Muscle of leg (tissue), 11 donors: ENCODE data around the gene NIPAL1. TPM values are rescaled to one million over a fixed set of nuclear protein-coding genes. Genes with fewer than 3 reads are reported as not detected.

Experiments used
- DNase-seq: peaks from one replicate; pipeline ENCODE4 v3.0.0; 2013
- H3K27ac ChIP-seq: one replicate; pipeline ENCODE4 v1.5.1; 2013; ENCODE audit warnings: mild to moderate bottlenecking, low read length, control low read depth
- H3K27me3 ChIP-seq: one replicate; pipeline ENCODE4 v1.6.1; 2013; ENCODE audit warnings: low read length; ENCODE audit not compliant: control insufficient read depth, insufficient read depth
- H3K36me3 ChIP-seq: one replicate; pipeline ENCODE4 v1.6.1; 2013; ENCODE audit warnings: low read length; ENCODE audit not compliant: control insufficient read depth, insufficient read depth
- H3K4me1 ChIP-seq: one replicate; pipeline ENCODE4 v1.6.1; 2013; ENCODE audit warnings: low read length; ENCODE audit not compliant: control insufficient read depth, insufficient read depth
- H3K4me3 ChIP-seq: one replicate; pipeline ENCODE4 v1.5.1; 2013; ENCODE audit warnings: low read length, control low read depth
- H3K9me3 ChIP-seq: replicated peaks from 2 replicates; pipeline ENCODE4 v1.6.1; 2013; ENCODE audit warnings: low read depth, low read length; ENCODE audit not compliant: control insufficient read depth
- WGBS: methylation state at CpG from one replicate; pipeline ENCODE4 v1.1.5; 2013; ENCODE audit warnings: missing lambda C conversion rate; ENCODE audit not compliant: insufficient coverage; 5-methylcytosine and 5-hydroxymethylcytosine counted together
- polyA plus RNA-seq, 8 donors: library from polyadenylated mRNA; unstranded; fragments of 120-200 nt; gene quantifications; one replicate each; pipeline versions ENCODE4 v1.2.1 to v1.2.3, GENCODE V29; 2013; ENCODE audit warnings: inconsistent platforms in 1 of 8, low replicate concordance in 1 of 8; ENCODE audit not compliant: insufficient read length in 8 of 8, insufficient read depth in 1 of 8
- total RNA-seq: library from RNA; stranded (reverse); fragments of 120-200 nt; gene quantifications from one replicate; pipeline ENCODE4 v1.2.4, GENCODE V29; 2013

NIPAL1 gene
- total and polyA plus RNA-seq, 9 donors = 1.5 to 3.1 (median 2.5) TPM

DNA sequence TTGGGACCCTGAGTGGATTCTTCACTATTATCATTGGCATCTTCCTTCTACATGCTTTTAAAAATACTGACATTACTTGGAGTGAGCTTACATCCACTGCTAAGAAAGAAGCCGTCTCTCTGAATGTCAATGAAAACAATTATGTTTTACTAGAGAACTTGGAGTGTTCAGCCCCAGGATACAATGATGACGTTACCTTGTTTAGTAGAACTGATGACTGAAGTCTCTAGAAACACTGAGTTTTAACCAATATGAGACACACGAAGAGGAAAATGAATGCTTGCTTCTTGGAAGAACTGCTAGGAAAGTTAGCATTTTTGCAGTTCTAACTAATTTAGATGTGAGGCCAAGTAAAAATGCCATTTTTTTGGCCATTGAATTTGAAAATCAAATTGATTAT is 19.4 kb downstream of the NIPAL1 start:
- Histone ChIP-seq H3K4me3 (no peak overlapping the region), H3K4me1 (no peaks in the 10 kb centered on the region), H3K27me3 (no peaks in the 10 kb centered on the region), H3K27ac (no peak overlapping the region), H3K9me3 (no peaks in the 10 kb centered on the region), H3K36me3 (no peaks in the 10 kb centered on the region)
- WGBS = 80% methylated on average over 1 of the region's 3 CpGs
- no peak for DNase-seq

GRCh38 chr4:48037117-48037462 is 20.5 kb downstream of the NIPAL1 start:
- no CpG with 5 or more reads among the region's 2 CpGs for WGBS
- no peaks in the 10 kb centered on the region for H3K9me3 ChIP-seq
- no peak for DNase-seq
- no peak overlapping the region for H3K27ac ChIP-seq
- no peaks in the 10 kb centered on the region for H3K4me1 ChIP-seq
- no peak overlapping the region for H3K4me3 ChIP-seq
- H3K27me3 ChIP-seq = no peaks in the 10 kb centered on the region
- no peaks in the 10 kb centered on the region for H3K36me3 ChIP-seq

GRCh38 chr4:48038666-48039065 is 22.1 kb downstream of the NIPAL1 start:
- no peak for DNase-seq
- Histone ChIP-seq H3K27ac (no peak overlapping the region), H3K4me3 (no peak overlapping the region), H3K4me1 (no peaks in the 10 kb centered on the region), H3K36me3 (no peaks in the 10 kb centered on the region), H3K27me3 (no peaks in the 10 kb centered on the region), H3K9me3 (no peaks in the 10 kb centered on the region)
- 38% methylated on average over 1 of the region's 2 CpGs for WGBS

DNA sequence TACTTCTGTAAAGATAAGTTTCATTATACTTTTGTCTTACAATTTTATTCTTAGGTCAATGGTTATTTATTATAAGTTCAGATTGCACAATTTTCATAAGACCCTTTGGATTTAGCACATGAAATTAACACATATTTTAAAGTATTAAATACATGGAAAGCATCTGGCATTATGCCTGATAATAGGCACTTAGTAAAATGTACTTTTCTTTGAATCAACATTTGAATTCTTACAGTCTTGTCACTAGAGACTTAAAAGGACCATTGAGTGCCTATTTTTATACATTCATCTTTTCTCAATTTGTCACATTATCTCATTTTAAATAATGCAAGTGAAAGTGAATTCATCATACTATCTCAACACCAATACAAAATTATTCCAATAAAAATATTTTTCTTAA is 23.0 kb downstream of the NIPAL1 start:
- H3K9me3 ChIP-seq = no peaks in the 10 kb centered on the region
- H3K36me3 ChIP-seq = no peaks in the 10 kb centered on the region
- DNase-seq = no peak
- no peak overlapping the region for H3K27ac ChIP-seq
- H3K4me3 ChIP-seq = no peak overlapping the region
- no peaks in the 10 kb centered on the region for H3K4me1 ChIP-seq
- H3K27me3 ChIP-seq = no peaks in the 10 kb centered on the region

- H3K27ac ChIP-seq = no peak overlapping the region
- no CpG with 5 or more reads among the region's 4 CpGs for WGBS
- no peaks in the 10 kb centered on the region for H3K36me3 ChIP-seq
- H3K4me1 ChIP-seq = no peaks in the 10 kb centered on the region
- no peaks in the 10 kb centered on the region for H3K27me3 ChIP-seq
- H3K9me3 ChIP-seq = no peaks in the 10 kb centered on the region
- no peak for DNase-seq
- no peak overlapping the region for H3K4me3 ChIP-seq
Observed at GRCh38 chr4:48041535-48042137, 25.1 kb downstream of the NIPAL1 start.

GRCh38 chr4:48042979-48043461 is 26.4 kb downstream of the NIPAL1 start:
- DNase-seq = no peak
- H3K4me3 ChIP-seq = no peak overlapping the region
- peaks cover 3% of the 10 kb centered on the region for H3K4me1 ChIP-seq
- H3K9me3 ChIP-seq = no peaks in the 10 kb centered on the region
- 29% methylated on average over 1 of the region's 3 CpGs for WGBS
- no peak overlapping the region for H3K27ac ChIP-seq
- H3K27me3 ChIP-seq = no peaks in the 10 kb centered on the region
- H3K36me3 ChIP-seq = no peaks in the 10 kb centered on the region

DNA sequence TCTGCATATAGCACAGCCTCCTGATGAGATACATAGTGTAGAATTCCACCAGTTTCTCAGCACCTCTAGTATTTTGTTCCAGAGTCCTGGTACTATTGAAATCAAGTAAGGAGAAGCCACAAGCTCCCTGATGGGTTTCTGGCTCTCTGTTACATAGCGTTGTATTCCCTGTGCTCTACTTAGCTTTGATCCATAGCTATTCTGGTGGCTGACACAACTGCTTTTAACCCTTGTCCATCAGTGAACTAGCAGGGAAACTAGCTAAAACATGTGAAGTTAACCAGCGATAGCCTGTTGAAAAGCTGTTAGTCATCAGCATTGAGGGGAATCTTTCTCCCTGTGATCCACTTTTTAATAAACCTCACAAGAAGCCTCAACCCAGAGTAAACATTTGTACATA is 26.9 kb downstream of the NIPAL1 start:
- Histone ChIP-seq H3K27ac (no peak overlapping the region), H3K9me3 (no peaks in the 10 kb centered on the region), H3K4me1 (peaks cover 3% of the 10 kb centered on the region), H3K27me3 (no peaks in the 10 kb centered on the region), H3K4me3 (no peak overlapping the region), H3K36me3 (no peaks in the 10 kb centered on the region)
- no peak for DNase-seq
- 17% methylated on average over 1 of the region's 2 CpGs for WGBS

DNA sequence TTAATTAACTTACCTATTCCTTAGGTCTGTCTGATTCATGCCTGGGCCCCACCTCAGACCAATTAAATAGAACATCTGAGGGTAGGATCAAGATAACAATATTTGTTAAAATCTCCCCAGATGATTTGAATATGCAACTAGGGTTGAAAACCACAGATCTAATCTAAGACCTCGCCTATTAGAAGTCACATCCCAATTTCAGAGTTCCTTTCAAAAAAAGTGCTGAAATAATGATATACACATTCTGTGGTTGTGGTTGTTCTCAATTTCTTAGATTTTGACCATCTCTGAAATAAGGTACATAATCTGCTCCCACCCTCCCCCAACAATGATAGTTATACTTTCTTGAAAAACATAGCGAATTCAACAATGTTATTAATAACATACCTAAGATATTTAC is 27.7 kb downstream of the NIPAL1 start:
- Histone ChIP-seq H3K9me3 (no peaks in the 10 kb centered on the region), H3K27me3 (no peaks in the 10 kb centered on the region)

DNA sequence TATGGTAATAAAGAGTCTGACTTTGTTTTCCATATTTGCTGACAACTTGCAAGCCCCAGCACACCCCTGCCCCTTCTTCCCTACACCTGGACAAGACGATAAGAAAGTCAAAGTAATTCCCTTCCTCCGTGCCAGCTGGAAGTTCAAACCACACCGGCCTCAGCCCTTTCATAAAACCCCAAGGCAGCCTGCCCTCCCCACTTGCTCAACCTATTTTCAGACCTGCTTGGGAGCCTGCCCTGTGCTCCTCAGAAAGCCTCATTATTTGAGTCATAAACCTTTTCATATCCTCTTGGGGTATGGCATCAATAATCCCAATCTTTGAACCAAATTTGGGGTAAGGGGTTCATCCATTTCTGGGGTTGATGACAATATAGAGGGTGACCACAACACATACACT is 29.5 kb downstream of the NIPAL1 start:
- Histone ChIP-seq H3K4me1 (peaks cover 3% of the 10 kb centered on the region), H3K9me3 (no peaks in the 10 kb centered on the region), H3K27me3 (no peaks in the 10 kb centered on the region), H3K36me3 (no peaks in the 10 kb centered on the region), H3K27ac (no peak overlapping the region), H3K4me3 (no peak overlapping the region)
- no peak for DNase-seq
- 61% methylated on average over 3 of the region's 3 CpGs for WGBS

More for the DNA sequence above, 27.7 kb downstream of the NIPAL1 start:
- Histone ChIP-seq H3K4me3 (no peak overlapping the region), H3K4me1 (peaks cover 3% of the 10 kb centered on the region), H3K27ac (no peak overlapping the region), H3K36me3 (no peaks in the 10 kb centered on the region)
- WGBS = no CpG with 5 or more reads among the region's 2 CpGs
- DNase-seq = no peak

DNA sequence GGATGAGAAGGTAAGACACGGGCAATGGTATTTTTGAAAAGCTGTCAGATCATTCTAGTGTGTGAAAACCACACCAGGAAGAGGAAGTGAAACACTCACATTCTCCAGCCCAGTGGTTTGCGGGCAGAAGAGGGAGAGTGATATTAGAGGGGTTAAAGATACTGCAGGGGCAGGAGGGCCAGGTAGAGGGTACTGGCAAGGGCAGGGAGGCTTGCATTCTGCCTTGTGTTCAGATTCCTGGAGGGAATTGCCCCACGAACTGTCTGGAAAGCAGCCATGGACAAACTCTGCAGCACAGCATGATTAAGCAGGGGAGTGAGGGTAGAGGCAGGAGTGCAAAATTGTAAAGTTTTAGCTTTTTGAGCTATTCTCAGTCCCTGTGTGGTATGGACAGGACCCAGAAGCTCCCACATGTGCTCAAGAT is 30.9 kb downstream of the NIPAL1 start:
- H3K4me1 ChIP-seq = peaks cover 3% of the 10 kb centered on the region
- 33% methylated on average over 2 of the region's 3 CpGs for WGBS
- DNase-seq = peak; percentile 22
- no peak overlapping the region for H3K27ac ChIP-seq
- H3K9me3 ChIP-seq = no peaks in the 10 kb centered on the region
- H3K36me3 ChIP-seq = no peaks in the 10 kb centered on the region
- H3K4me3 ChIP-seq = no peak overlapping the region
- H3K27me3 ChIP-seq = no peaks in the 10 kb centered on the region

DNA sequence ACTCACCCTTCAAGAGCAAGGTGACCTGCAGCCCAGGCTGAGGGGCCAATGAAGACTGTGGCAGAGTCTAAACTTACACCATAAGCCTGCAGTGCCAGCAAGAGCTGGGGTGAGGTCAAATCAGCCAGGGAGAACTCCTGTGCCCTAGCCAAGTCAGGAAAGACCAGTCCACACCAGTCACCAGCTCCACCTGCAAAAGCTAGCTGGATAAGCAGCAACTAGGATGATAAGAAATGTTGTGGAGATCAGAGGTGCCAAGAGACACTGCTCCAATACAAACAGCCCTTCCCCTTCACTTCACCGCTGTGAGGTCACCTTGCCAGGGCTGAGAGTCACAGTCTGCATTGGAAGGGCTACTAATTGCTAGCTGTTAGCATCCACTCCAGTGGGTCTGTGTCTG is 31.3 kb downstream of the NIPAL1 start:
- Histone ChIP-seq H3K27ac (no peak overlapping the region), H3K4me1 (peaks cover 3% of the 10 kb centered on the region), H3K9me3 (no peaks in the 10 kb centered on the region), H3K27me3 (no peaks in the 10 kb centered on the region), H3K4me3 (no peak overlapping the region), H3K36me3 (no peaks in the 10 kb centered on the region)
- no CpG with 5 or more reads among the region's 1 CpG for WGBS
- DNase-seq = no peak
